ENCODE measurements around the gene SLC17A3. TPM values are rescaled to one million over a fixed set of nuclear protein-coding genes. Genes with fewer than 3 reads are reported as not detected.

The SLC17A3 gene
- total RNA-seq, 1 experiment from 2014 or later, result not detected

GRCh38 chr6:25842526-25842925, 31.5 kb downstream of the SLC17A3 start:
- H3K27me3 ChIP-seq (ENCODE audit: insufficient read depth, low read length), result no peaks in the 10 kb centered on the region
- no peaks in the 10 kb centered on the region for H4K20me1 ChIP-seq (ENCODE audit: insufficient read depth)
- no peaks in the 10 kb centered on the region for H3K4me1 ChIP-seq (ENCODE audit: control insufficient read depth in 1 of 2, insufficient read depth in 2 of 2, low read length in 2 of 2)
- no peak overlapping the region for H3K27ac ChIP-seq (ENCODE audit: low read depth, low read length)
- ATAC-seq (no peak), DNase-seq (ENCODE audit: low read depth, low spot score) (no peak)
- H3K9me2 ChIP-seq (ENCODE audit: insufficient read depth), result no peaks in the 10 kb centered on the region
- CTCF ChIA-PET, result no interaction called here
- TF ChIP-seq ELF1 (IDR thresholded peaks at IDR 0.05; ENCODE audit: borderline replicate concordance, low read depth) (no peak), SP1 (IDR thresholded peaks at IDR 0.05; ENCODE audit: low read depth) (no peak), TCF7L2 (IDR thresholded peaks at IDR 0.05; ENCODE audit: borderline replicate concordance, extremely low read depth, insufficient read depth, insufficient read length) (no peak), ZBTB33 (IDR thresholded peaks at IDR 0.05; ENCODE audit: extremely low read depth, insufficient replicate concordance, low read length) (no peak), SIN3A (IDR thresholded peaks at IDR 0.05; ENCODE audit: low read depth) (no peak), CBX3 (IDR thresholded peaks at IDR 0.05; ENCODE audit: low read depth) (no peak), CTCF (IDR thresholded peaks at IDR 0.05 in 2 of 3, conservative IDR thresholded peaks at IDR 0.05 in 1 of 3; ENCODE audit: borderline replicate concordance in 1 of 3, insufficient read depth in 1 of 3, low read depth in 2 of 3, low read length in 2 of 3) (no peak), FOSL1 (IDR thresholded peaks at IDR 0.05; ENCODE audit: low read depth) (no peak), POLR2A (IDR thresholded peaks at IDR 0.05; ENCODE audit: borderline replicate concordance, extremely low read depth, insufficient read depth, insufficient read length) (no peak), POLR2AphosphoS5 (IDR thresholded peaks at IDR 0.05; ENCODE audit: low read depth, low read length) (no peak), ATF3 (IDR thresholded peaks at IDR 0.05) (no peak), EZH2 (IDR thresholded peaks at IDR 0.05) (no peak), EGR1 (IDR thresholded peaks at IDR 0.05; ENCODE audit: low read depth) (no peak), CEBPB (IDR thresholded peaks at IDR 0.05; ENCODE audit: low read depth) (no peak), EZH2phosphoT487 (IDR thresholded peaks at IDR 0.05; ENCODE audit: borderline replicate concordance) (no peak)
- BruUV-seq (replicated peaks), result no TSS peak
- H2AFZ ChIP-seq (ENCODE audit: low read depth, low read length, poor library complexity, severe bottlenecking), result no peak overlapping the region
- intact Hi-C loops (cut with micrococcal nuclease), result no loop called here
- no peaks in the 10 kb centered on the region for H3K79me2 ChIP-seq (ENCODE audit: insufficient read depth, low read length)
- H3K36me3 ChIP-seq (ENCODE audit: control insufficient read depth in 1 of 2, insufficient read depth in 2 of 2, low read length in 2 of 2), result no peaks in the 10 kb centered on the region
- POLR2A ChIA-PET, result no interaction called here
- no peak overlapping the region for H3K9ac ChIP-seq (ENCODE audit: low read length)
- H3K4me2 ChIP-seq (ENCODE audit: low read length), result no peak overlapping the region
- H3K4me3 ChIP-seq (replicated peaks in 1 of 2; ENCODE audit: low read depth in 1 of 2, low read length in 2 of 2), result no peak overlapping the region
- H3K9me3 ChIP-seq (ENCODE audit: control insufficient read depth in 1 of 2, insufficient read depth in 1 of 2, low read depth in 1 of 2, low read length in 2 of 2), result no peaks in the 10 kb centered on the region
- RAD21 ChIA-PET (ENCODE audit: low non-redundant PET in 1 of 2, low total read pairs in 2 of 2, uncharacterized antibody in 2 of 2, unreplicated experiment in 2 of 2), result no interaction called here
